GM23338 (cell line): ENCODE results near the gene OR6V1.

Experiments
- TF ChIP-seq, protein P1 (sequence below): IDR thresholded peaks from one replicate; pipeline ENCODE4 v1.6.1; 2018; ENCODE audit warnings: antibody characterized with exemption; ENCODE audit not compliant: unreplicated experiment
- TF ChIP-seq, protein P2 (sequence below), 2 experiments: fragments of 200-600 bp in 1 of 2; sonication (generic) in 1 of 2; conservative IDR thresholded peaks; 2 replicates each; pipeline versions ENCODE4 v1.5.1 to v1.6.1; 2016 to 2017; ENCODE audit warnings: antibody characterized with exemption in 2 of 2, low read depth in 2 of 2, mild to moderate bottlenecking in 2 of 2, moderate library complexity in 1 of 2

DNA sequence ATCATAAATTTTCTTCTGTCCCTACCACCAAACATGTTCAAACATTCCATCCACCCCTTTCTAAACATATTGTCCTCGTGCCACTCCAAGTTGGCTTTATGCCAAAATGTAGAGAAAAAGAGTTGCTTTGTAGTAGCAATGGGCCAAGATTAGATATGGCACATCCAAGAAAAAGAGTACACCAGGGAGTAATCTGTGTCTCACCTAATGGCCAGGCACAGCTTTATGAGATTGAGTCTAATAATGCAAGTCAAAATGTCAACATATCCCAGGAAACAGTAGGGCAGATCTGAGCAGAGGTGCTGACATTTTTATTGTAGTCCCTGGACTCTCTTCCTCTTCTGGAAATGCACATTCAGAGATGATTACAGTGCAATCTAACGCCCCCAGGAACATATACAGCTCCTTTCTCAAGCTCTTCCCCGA lies 5.7 kb upstream of the OR6V1 start:
- TF ChIP-seq, protein P1, sequence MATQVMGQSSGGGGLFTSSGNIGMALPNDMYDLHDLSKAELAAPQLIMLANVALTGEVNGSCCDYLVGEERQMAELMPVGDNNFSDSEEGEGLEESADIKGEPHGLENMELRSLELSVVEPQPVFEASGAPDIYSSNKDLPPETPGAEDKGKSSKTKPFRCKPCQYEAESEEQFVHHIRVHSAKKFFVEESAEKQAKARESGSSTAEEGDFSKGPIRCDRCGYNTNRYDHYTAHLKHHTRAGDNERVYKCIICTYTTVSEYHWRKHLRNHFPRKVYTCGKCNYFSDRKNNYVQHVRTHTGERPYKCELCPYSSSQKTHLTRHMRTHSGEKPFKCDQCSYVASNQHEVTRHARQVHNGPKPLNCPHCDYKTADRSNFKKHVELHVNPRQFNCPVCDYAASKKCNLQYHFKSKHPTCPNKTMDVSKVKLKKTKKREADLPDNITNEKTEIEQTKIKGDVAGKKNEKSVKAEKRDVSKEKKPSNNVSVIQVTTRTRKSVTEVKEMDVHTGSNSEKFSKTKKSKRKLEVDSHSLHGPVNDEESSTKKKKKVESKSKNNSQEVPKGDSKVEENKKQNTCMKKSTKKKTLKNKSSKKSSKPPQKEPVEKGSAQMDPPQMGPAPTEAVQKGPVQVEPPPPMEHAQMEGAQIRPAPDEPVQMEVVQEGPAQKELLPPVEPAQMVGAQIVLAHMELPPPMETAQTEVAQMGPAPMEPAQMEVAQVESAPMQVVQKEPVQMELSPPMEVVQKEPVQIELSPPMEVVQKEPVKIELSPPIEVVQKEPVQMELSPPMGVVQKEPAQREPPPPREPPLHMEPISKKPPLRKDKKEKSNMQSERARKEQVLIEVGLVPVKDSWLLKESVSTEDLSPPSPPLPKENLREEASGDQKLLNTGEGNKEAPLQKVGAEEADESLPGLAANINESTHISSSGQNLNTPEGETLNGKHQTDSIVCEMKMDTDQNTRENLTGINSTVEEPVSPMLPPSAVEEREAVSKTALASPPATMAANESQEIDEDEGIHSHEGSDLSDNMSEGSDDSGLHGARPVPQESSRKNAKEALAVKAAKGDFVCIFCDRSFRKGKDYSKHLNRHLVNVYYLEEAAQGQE, result no peak
- TF ChIP-seq, protein P2, sequence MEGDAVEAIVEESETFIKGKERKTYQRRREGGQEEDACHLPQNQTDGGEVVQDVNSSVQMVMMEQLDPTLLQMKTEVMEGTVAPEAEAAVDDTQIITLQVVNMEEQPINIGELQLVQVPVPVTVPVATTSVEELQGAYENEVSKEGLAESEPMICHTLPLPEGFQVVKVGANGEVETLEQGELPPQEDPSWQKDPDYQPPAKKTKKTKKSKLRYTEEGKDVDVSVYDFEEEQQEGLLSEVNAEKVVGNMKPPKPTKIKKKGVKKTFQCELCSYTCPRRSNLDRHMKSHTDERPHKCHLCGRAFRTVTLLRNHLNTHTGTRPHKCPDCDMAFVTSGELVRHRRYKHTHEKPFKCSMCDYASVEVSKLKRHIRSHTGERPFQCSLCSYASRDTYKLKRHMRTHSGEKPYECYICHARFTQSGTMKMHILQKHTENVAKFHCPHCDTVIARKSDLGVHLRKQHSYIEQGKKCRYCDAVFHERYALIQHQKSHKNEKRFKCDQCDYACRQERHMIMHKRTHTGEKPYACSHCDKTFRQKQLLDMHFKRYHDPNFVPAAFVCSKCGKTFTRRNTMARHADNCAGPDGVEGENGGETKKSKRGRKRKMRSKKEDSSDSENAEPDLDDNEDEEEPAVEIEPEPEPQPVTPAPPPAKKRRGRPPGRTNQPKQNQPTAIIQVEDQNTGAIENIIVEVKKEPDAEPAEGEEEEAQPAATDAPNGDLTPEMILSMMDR (conservative IDR thresholded peaks at IDR 0.05; ENCODE audit: low read depth in 2 of 2), result no peak
